ENCODE results near the gene SLC25A26. TPM values are rescaled to one million over a fixed set of nuclear protein-coding genes. Genes with fewer than 3 reads are reported as not detected.
"Not testable (repeated sequence)": the region's sequence is repeated elsewhere in the genome, so short reads cannot be mapped to it uniquely, and the experiment has no call there.

The SLC25A26 gene
- total RNA-seq, 2 experiments from 2014 or later, result 22.6 TPM

DNA sequence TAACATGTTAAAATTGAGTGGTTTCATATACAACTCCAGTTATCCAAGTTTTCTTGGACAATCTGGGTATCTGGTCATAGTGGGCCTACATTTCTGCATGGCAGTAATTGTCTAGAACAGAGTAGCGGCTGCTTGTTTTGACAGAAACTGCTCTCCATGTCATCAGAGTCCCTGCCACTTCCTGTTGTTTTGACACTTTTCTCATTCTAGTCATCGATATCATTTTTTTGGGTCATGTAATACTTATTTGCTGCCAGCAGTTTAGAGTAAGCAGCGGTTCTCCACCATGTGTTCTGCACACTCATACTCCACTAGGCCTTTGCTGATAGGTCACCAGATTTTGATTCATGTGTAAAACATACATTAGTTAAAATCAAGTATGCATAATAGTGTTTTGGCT, 81.5 kb downstream of the SLC25A26 start:
- H3K27me3 Mint-ChIP-seq, result no peaks in the 10 kb centered on the region
- peaks cover 27% of the 10 kb centered on the region for H3K36me3 Mint-ChIP-seq
- intact Hi-C loops (cut with micrococcal nuclease), result loop anchor here (1.0 to 2.0 kb wide), 7 partner anchors 71 to 699 kb away; partner anchors contain the start of gene LRIG1
- DNase-seq, result peak; percentile 62
- peaks cover 72% of the 10 kb centered on the region for H3K4me1 Mint-ChIP-seq (ENCODE audit: low read depth)
- H3K27ac Mint-ChIP-seq, result peak overlapping the region; percentile 98
- ChIA-PET POLR2A (interaction anchor here (1.6 kb wide), 1 partner anchor 167 kb away, joined by 7 read pairs; no protein-coding TSS in a partner anchor), CTCF (interaction anchor here (0.9 to 2.2 kb wide), 4 partner anchors 18 to 80 kb away, joined by 3 to 12 read pairs (median 4); no protein-coding TSS in a partner anchor)
- H3K9me3 Mint-ChIP-seq, result peaks cover 16% of the 10 kb centered on the region
- peak overlapping the region; percentile 23 for H3K4me3 Mint-ChIP-seq

DNA sequence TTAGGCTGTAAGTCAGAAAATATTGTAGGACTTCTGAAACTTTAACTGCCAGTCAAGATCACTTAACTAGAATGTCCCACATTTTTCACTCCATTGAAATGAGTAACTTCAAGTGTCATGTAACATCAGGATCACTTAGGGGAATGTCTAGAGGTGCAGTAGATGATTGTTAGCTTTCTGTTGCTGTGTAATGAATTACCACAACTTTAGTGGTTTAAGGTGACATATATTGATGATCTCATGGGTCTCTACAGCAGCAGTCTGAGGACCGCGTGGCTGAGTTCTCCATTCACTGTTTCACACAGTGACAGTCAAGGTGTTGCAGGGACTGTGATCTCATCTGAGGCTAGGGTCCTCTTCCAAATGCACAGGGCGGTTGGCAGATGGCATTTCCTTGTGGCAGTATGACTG, 82.7 kb downstream of the SLC25A26 start:
- CTCF ChIA-PET, result interaction anchor here (0.8 to 2.2 kb wide), 4 partner anchors 17 to 198 kb away, joined by 3 to 12 read pairs (median 4); no protein-coding TSS in a partner anchor
- intact Hi-C loops (cut with micrococcal nuclease), result loop anchor here (1.0 to 2.0 kb wide), 4 partner anchors 33 to 697 kb away; no protein-coding TSS in a partner anchor
- Mint-ChIP-seq H3K27ac (peak overlapping the region; percentile 98), H3K4me3 (peak overlapping the region; percentile 32), H3K9me3 (peaks cover 17% of the 10 kb centered on the region), H3K4me1 (ENCODE audit: low read depth) (peaks cover 60% of the 10 kb centered on the region), H3K27me3 (no peaks in the 10 kb centered on the region), H3K36me3 (peaks cover 30% of the 10 kb centered on the region)
- POLR2A ChIA-PET, result interaction anchor here (0.7 to 1.6 kb wide), 5 partner anchors 8 to 1352 kb away, joined by 3 to 7 read pairs (median 3); no protein-coding TSS in a partner anchor
- peak; percentile 83 for DNase-seq

DNA sequence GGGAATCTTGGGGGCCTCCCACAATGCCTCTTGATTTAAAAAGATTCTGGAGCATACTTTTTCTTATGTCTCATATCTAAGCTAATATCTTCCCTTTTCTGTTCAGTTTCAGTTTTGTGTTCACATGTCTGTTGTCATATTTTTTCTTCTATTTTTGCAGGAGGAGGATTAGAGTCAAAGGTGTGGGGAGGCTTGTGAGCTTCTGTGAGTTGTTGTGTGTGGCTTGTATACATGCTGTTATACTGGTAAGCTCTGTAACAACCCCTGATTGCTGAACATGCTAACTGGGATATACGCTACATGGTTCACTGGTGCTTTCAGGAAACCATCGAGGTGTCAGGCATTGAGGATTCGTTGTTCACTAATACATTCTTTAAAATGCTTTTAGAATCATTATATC, 83.5 kb downstream of the SLC25A26 start:
- POLR2A ChIA-PET, result interaction anchor here (0.8 to 1.2 kb wide), 2 partner anchors 104 to 1351 kb away, joined by 3 read pairs; no protein-coding TSS in a partner anchor
- H3K27ac Mint-ChIP-seq, result peak overlapping the region; percentile 98
- no peak for DNase-seq
- CTCF ChIA-PET, result interaction anchor here (1.1 kb wide), 1 partner anchor 198 kb away, joined by 3 read pairs; no protein-coding TSS in a partner anchor
- intact Hi-C loops (cut with micrococcal nuclease), result no loop called here
- peak overlapping the region; percentile 40 for H3K4me3 Mint-ChIP-seq
- H3K9me3 Mint-ChIP-seq, result peaks cover 17% of the 10 kb centered on the region
- peaks cover 54% of the 10 kb centered on the region for H3K4me1 Mint-ChIP-seq (ENCODE audit: low read depth)
- no peaks in the 10 kb centered on the region for H3K27me3 Mint-ChIP-seq
- H3K36me3 Mint-ChIP-seq, result peaks cover 30% of the 10 kb centered on the region

DNA sequence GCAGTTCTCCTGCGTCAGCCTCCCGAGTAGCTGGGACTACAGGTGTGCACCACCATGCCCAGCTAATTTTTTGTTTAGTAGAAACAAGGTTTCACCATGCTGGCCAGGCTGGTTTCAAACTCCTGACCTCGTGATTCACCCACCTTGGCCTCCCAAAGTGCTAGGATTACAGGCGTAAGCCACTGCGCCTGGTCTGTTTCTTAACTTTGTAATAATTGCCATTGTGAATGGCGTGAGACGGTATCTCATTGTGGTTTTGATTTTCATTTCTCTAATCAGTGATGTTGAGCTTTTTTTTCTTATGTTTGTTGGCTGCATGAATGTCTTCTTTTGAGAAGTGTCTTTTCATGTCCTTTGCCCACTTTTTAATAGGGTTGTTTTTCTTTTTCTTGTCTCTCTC, 85.3 kb downstream of the SLC25A26 start:
- DNase-seq; H3K27me3 Mint-ChIP-seq; H3K4me3 Mint-ChIP-seq; POLR2A ChIA-PET; CTCF ChIA-PET; intact Hi-C loops (cut with micrococcal nuclease): not testable (repeated sequence)
- H3K36me3 Mint-ChIP-seq, result peaks cover 28% of the 10 kb centered on the region
- peaks cover 17% of the 10 kb centered on the region for H3K9me3 Mint-ChIP-seq
- peaks cover 39% of the 10 kb centered on the region for H3K4me1 Mint-ChIP-seq (ENCODE audit: low read depth)
- peak overlapping the region; percentile 86 for H3K27ac Mint-ChIP-seq

DNA sequence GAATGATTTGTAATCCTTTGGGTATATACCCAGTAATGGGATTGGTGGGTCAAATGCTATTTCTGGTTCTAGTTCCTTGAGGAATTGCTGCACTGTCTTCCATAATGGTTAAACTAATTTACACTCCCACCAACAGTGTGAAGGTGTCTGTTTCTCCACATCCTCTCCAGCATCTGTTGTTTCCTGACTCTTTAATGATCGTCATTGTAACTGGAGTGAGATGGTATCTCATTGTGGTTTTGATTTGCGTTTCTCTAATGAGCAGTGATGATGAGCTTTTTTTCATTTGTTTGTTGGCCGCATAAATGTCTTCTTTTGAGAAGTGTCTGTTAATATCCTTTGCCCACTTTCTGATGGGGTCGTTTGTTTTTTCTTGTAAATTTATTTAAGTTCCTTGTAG, 86.2 kb downstream of the SLC25A26 start:
- intact Hi-C loops (cut with micrococcal nuclease); DNase-seq; POLR2A ChIA-PET; CTCF ChIA-PET; H3K27me3 Mint-ChIP-seq: not testable (repeated sequence)
- Mint-ChIP-seq H3K27ac (peak overlapping the region; percentile 86), H3K4me1 (ENCODE audit: low read depth) (peaks cover 31% of the 10 kb centered on the region), H3K36me3 (peaks cover 26% of the 10 kb centered on the region), H3K9me3 (peaks cover 17% of the 10 kb centered on the region), H3K4me3 (peak overlapping the region; percentile 36)

DNA sequence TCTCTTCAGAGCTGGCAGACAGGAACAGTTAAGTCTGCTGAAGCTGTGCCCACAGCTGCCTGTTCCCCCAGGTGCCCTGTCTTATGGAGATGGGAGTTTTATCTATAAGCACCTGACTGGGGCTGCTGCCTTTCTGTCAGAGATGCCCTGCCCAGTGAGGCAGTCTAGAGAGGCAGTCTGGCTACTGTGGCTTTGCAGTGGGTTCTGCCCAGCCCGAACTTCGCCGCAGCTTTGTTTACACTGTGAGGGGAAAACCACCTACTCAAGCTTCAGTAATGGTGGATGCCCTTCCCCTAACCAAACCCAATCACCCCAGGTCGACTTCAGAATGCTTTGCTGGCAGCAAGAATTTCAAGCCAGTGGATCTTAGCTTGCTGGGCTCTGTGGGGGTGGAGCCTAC, 91.2 kb downstream of the SLC25A26 start:
- Mint-ChIP-seq H3K4me3 (no peak overlapping the region), H3K27ac (no peak overlapping the region), H3K27me3 (no peaks in the 10 kb centered on the region), H3K36me3 (peaks cover 30% of the 10 kb centered on the region), H3K9me3 (peaks cover 13% of the 10 kb centered on the region), H3K4me1 (ENCODE audit: low read depth) (peaks cover 28% of the 10 kb centered on the region)
- DNase-seq, result no peak
- CTCF ChIA-PET, result no interaction called here
- POLR2A ChIA-PET, result interaction anchor here (1.3 kb wide), 1 partner anchor 9 kb away, joined by 3 read pairs; no protein-coding TSS in a partner anchor
- intact Hi-C loops (cut with micrococcal nuclease), result no loop called here

DNA sequence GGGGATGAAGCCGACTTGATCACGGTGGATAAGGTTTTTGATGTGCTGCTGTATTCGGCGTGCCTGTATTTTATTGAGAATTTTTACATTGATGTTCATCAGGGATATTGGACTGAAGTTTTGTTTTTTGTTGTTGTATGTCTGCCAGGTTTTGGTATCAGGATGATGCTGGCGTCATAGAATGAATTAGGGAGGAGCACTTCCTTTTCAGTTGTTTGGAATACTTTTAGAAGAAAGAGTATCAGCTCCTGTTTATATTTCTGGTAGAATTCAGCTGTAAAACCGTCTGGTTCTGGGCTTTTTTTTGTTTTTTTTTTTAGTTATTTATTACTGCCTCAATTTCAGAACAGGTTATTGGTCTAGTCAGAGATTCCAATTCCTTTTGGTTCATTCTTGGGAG, 93.7 kb downstream of the SLC25A26 start:
- Mint-ChIP-seq H3K4me1 (ENCODE audit: low read depth) (peaks cover 28% of the 10 kb centered on the region), H3K27me3 (no peaks in the 10 kb centered on the region), H3K9me3 (peaks cover 11% of the 10 kb centered on the region), H3K4me3 (no peak overlapping the region), H3K27ac (no peak overlapping the region), H3K36me3 (peaks cover 26% of the 10 kb centered on the region)
- ChIA-PET POLR2A (no interaction called here), CTCF (no interaction called here)
- no peak for DNase-seq
- intact Hi-C loops (cut with micrococcal nuclease), result no loop called here

DNA sequence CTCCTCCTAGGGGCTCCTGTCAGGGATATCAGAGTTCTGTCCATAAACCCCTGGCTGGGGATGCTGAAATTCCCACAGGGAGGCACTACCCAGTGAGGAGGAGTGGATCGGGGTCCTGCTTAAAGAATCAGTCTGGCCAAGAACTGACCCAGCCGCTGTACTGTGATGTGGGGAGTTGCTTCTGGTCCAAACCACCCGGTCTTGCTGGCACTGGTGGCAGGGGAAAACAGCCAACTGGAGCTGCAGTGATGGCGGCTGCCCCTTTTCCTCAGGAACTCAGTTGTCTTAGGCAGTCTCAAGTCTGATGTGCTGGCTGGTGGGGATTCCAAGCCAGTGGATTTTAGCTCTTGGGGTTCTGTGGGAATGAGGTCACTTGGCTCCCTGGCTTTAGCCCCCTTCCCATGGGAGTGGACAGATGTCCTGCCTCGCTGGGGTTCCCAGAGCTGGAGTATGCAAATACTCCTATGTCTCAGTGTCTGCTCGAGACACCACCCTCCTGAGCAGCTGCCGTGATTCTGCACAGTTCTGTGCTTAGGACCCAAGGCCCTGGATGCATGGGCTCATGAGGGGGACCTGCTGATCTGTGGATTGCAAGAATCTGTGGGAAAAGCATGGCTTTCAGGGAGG, 97.1 kb downstream of the SLC25A26 start:
- no peak overlapping the region for H3K4me3 Mint-ChIP-seq
- no peak overlapping the region for H3K27ac Mint-ChIP-seq
- ChIA-PET CTCF (no interaction called here), POLR2A (no interaction called here)
- H3K36me3 Mint-ChIP-seq, result peaks cover 34% of the 10 kb centered on the region
- H3K27me3 Mint-ChIP-seq, result no peaks in the 10 kb centered on the region
- intact Hi-C loops (cut with micrococcal nuclease), result no loop called here
- H3K4me1 Mint-ChIP-seq (ENCODE audit: low read depth), result peaks cover 33% of the 10 kb centered on the region
- peaks cover 11% of the 10 kb centered on the region for H3K9me3 Mint-ChIP-seq
- DNase-seq, result no peak

DNA sequence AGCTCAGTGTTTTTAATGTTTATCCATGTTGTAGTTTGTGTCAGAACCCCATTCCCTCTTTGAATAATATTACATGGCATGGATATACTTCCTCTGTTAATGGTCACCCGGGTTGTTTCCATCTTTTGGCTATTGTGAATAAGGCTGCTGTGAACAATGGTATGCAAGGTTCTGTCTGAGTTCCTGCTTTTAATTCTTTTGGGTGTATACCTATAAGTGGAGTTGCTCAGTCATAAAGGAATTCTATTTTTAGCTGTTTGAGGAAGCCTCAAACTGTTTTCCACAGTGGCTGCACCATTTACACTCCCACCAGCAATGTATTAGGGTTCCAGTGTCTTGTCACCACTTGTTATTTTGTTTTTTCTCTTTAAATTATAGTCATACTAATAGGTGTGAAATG, 99.6 kb downstream of the SLC25A26 start:
- H3K27me3 Mint-ChIP-seq, result no peaks in the 10 kb centered on the region
- H3K4me1 Mint-ChIP-seq (ENCODE audit: low read depth), result peaks cover 19% of the 10 kb centered on the region
- intact Hi-C loops (cut with micrococcal nuclease), result no loop called here
- no peak for DNase-seq
- ChIA-PET CTCF (interaction anchor here (1.5 kb wide), 1 partner anchor 18 kb away, joined by 4 read pairs; no protein-coding TSS in a partner anchor), POLR2A (no interaction called here)
- H3K4me3 Mint-ChIP-seq, result no peak overlapping the region
- peaks cover 25% of the 10 kb centered on the region for H3K36me3 Mint-ChIP-seq
- peaks cover 7% of the 10 kb centered on the region for H3K9me3 Mint-ChIP-seq
- no peak overlapping the region for H3K27ac Mint-ChIP-seq

DNA sequence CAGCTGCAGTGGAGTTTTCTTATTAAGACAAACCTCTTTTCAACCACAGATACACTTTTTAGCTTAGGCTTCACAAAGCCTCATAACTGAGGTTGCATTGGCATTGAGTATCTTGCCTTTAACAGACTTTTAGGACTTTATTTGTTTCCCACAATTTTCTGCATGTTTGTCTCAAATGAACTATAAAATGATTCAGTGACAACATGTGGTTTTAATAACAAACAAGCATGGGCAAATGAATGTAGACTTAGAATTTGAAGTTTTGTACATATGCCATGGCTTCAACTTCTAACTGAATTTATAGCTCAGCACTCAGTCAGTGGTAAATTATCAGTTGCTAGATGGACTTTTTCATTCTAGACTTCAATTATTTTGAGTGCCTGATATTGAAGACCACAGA, 101.6 kb downstream of the SLC25A26 start:
- H3K27ac Mint-ChIP-seq, result no peak overlapping the region

DNA sequence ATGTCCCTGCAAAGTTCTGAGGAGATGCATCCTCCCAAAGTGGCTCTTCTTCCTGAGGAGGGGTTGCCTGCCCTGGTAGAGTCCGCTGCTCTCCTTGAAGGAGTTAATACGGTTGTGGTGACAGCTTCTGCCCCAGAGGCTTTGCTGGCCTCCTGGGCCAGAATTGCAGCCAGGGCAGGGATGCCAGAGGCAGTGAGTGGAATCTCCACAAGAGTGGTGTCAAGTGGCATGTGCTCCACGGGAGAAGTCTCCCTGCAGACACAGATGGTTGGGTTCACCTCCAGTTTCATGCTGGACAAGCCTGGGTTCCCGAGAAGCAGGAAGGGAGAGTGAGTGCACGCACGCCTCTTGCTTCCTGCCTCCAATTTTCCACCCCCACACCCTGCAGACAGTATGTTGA, 105.5 kb downstream of the SLC25A26 start:
- Mint-ChIP-seq H3K9me3 (no peaks in the 10 kb centered on the region), H3K27me3 (no peaks in the 10 kb centered on the region), H3K36me3 (peaks cover 4% of the 10 kb centered on the region), H3K27ac (no peak overlapping the region), H3K4me3 (no peak overlapping the region), H3K4me1 (ENCODE audit: low read depth) (peaks cover 5% of the 10 kb centered on the region)
- intact Hi-C loops (cut with micrococcal nuclease), result no loop called here
- DNase-seq, result no peak
- ChIA-PET CTCF (no interaction called here), POLR2A (no interaction called here)

More for the DNA sequence above, 101.6 kb downstream of the SLC25A26 start:
- Mint-ChIP-seq H3K4me1 (ENCODE audit: low read depth) (peaks cover 10% of the 10 kb centered on the region), H3K27me3 (no peaks in the 10 kb centered on the region), H3K36me3 (peaks cover 11% of the 10 kb centered on the region), H3K4me3 (no peak overlapping the region), H3K9me3 (no peaks in the 10 kb centered on the region)
- intact Hi-C loops (cut with micrococcal nuclease), result no loop called here
- CTCF ChIA-PET, result no interaction called here
- POLR2A ChIA-PET, result no interaction called here
- DNase-seq, result no peak

DNA sequence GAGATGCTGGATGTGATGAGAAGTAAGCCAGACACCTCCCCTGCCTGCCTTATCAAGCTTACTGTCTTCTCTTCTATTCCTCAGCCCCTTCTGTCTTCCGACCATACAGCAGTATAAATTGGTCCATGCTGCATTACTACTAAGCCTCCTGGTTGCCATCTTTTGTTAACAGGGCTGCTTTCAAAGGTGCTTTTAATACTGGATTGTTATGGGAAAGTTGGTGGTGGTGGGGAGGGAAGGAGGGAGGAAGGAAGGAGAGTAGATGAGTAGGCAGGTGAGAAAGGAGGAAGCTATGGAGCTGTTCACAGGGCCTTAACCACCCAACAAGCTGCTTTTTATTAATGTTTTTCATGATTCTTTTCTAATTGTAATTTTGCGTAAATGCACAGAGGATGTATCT, 114.9 kb downstream of the SLC25A26 start:
- H3K9me3 Mint-ChIP-seq, result no peaks in the 10 kb centered on the region
- CTCF ChIA-PET, result no interaction called here
- intact Hi-C loops (cut with micrococcal nuclease), result loop anchor here (1.0 kb wide), 1 partner anchor 32 kb away; no protein-coding TSS in a partner anchor

More for the DNA sequence above, 114.9 kb downstream of the SLC25A26 start:
- DNase-seq, result no peak
- Mint-ChIP-seq H3K36me3 (no peaks in the 10 kb centered on the region), H3K27me3 (no peaks in the 10 kb centered on the region), H3K4me1 (ENCODE audit: low read depth) (peaks cover 26% of the 10 kb centered on the region), H3K4me3 (no peak overlapping the region), H3K27ac (no peak overlapping the region)
- POLR2A ChIA-PET, result no interaction called here
